GM13977 (cell line): ENCODE measurements around the gene ZSCAN30.
"Not testable (repeated sequence)": the region's sequence is repeated elsewhere in the genome, so short reads cannot be mapped to it uniquely, and the experiment has no call there.

ENCODE experiments used
- DNase-seq: peaks from one replicate; pipeline ENCODE4 v3.0.0; 2012; ENCODE audit warnings: low spot score
- CTCF ChIP-seq: IDR thresholded peaks from 2 replicates; pipeline ENCODE4 v1.5.1; 2012; ENCODE audit warnings: mild to moderate bottlenecking, control low read depth; ENCODE audit not compliant: insufficient read depth; ENCODE audit errors: extremely low read depth, missing control alignments
- in situ Hi-C: fragments of 300-500 bp; cut with MboI; formaldehyde crosslinking; loops from one replicate; pipeline ENCODE4 v1.12.0; 2022; ENCODE audit warnings: low sequenced_read_pairs, low pct_unique_long_range_greater_than_20kb, mixed read lengths, inconsistent platforms; ENCODE audit not compliant: unreplicated experiment

The ZSCAN30 gene

GRCh38 chr18:35223797-35224196 lies 66.2 kb downstream of the ZSCAN30 start:
- no peak for DNase-seq
- in situ Hi-C loops, result loop anchor here (10.0 kb wide), 1 partner anchor 151 kb away; the partner anchor contains the start of gene ZNF396
- TF ChIP-seq CTCF, result no peak

GRCh38 chr18:35220424-35220823 lies 69.6 kb downstream of the ZSCAN30 start:
- TF ChIP-seq CTCF, result no peak
- DNase-seq, result no peak
- in situ Hi-C loops, result loop anchor here (10.0 kb wide), 1 partner anchor 154 kb away; the partner anchor contains the start of gene ZNF396

- DNase-seq, in situ Hi-C loops: not testable (repeated sequence)
Measured at GRCh38 chr18:35219331-35219730, 70.7 kb downstream of the ZSCAN30 start.

GRCh38 chr18:35216611-35217010 lies 73.4 kb downstream of the ZSCAN30 start:
- DNase-seq, in situ Hi-C loops: not testable (repeated sequence)

GRCh38 chr18:35215026-35215425 lies 75.0 kb downstream of the ZSCAN30 start:
- no peak for TF ChIP-seq CTCF
- in situ Hi-C loops, result no loop called here
- DNase-seq, result no peak

GRCh38 chr18:35205746-35206458 lies 84.1 kb downstream of the ZSCAN30 start:
- not testable (repeated sequence) for DNase-seq

GRCh38 chr18:35205199-35205712 lies 84.8 kb downstream of the ZSCAN30 start:
- DNase-seq, result no peak
- in situ Hi-C loops, result no loop called here
- TF ChIP-seq CTCF, result no peak

More at GRCh38 chr18:35205746-35206458, 84.1 kb downstream of the ZSCAN30 start:
- in situ Hi-C loops, result not testable (repeated sequence)

GRCh38 chr18:35203067-35203466 lies 87.0 kb downstream of the ZSCAN30 start:
- TF ChIP-seq CTCF, result no peak
- in situ Hi-C loops, result no loop called here
- no peak for DNase-seq
